SU-DHL-6 (cell line): ENCODE data around the gene NRL.

Experiments
- H2AFZ ChIP-seq: fragments of 200-600 bp; sonication (generic); 2 replicates; pipeline ENCODE4 v1.6.1; 2014; ENCODE audit warnings: low read depth, mild to moderate bottlenecking, moderate library complexity, mixed read lengths, antibody characterized with exemption, low read length; ENCODE audit not compliant: severe bottlenecking
- H3F3A ChIP-seq: fragments of 200-600 bp; shearing (Covaris generic); 2 replicates; pipeline ENCODE4 v1.6.0; 2016; ENCODE audit warnings: antibody characterized with exemption, mild to moderate bottlenecking; ENCODE audit not compliant: insufficient read depth
- H3K27ac ChIP-seq: fragments of 200-600 bp; sonication (generic); 2 replicates; pipeline ENCODE4 v1.5.1; 2016; ENCODE audit warnings: low read depth, mild to moderate bottlenecking, low read length, moderate library complexity, mixed read lengths
- H3K27me3 ChIP-seq: fragments of 200-600 bp; sonication (generic), shearing (Covaris generic); 2 replicates; pipeline ENCODE4 v1.6.0; 2014; ENCODE audit warnings: mild to moderate bottlenecking, low read length
- H3K36me3 ChIP-seq: fragments of 200-600 bp; sonication (generic); 2 replicates; pipeline ENCODE4 v1.6.1; 2014; ENCODE audit warnings: mild to moderate bottlenecking, low read length, mixed read lengths
- H3K4me2 ChIP-seq: fragments of 300-600, 200-600 bp; shearing (Covaris generic), sonication (generic); 2 replicates; pipeline ENCODE4 v1.6.0; 2014; ENCODE audit warnings: low read length, low read depth, mild to moderate bottlenecking; ENCODE audit not compliant: poor library complexity, severe bottlenecking
- H3K4me3 ChIP-seq: fragments of 200-600 bp; sonication (generic); 2 replicates; pipeline ENCODE4 v1.5.1; 2014; ENCODE audit warnings: antibody characterized with exemption, low read length, mild to moderate bottlenecking, mixed read lengths; ENCODE audit not compliant: insufficient read depth, poor library complexity, severe bottlenecking
- H3K79me2 ChIP-seq: fragments of 200-600 bp; sonication (generic); 2 replicates; pipeline ENCODE4 v1.6.1; 2014; ENCODE audit warnings: mild to moderate bottlenecking, low read length, moderate library complexity; ENCODE audit not compliant: insufficient read depth
- H3K9ac ChIP-seq: fragments of 200-600 bp; sonication (generic); 2 replicates; pipeline ENCODE4 v1.7.0; 2014; ENCODE audit warnings: mild to moderate bottlenecking, low read length
- H3K9me2 ChIP-seq: fragments of 200-600 bp; sonication (generic); replicated peaks from 2 replicates; pipeline ENCODE4 v1.6.1; 2014; ENCODE audit warnings: low read length; ENCODE audit not compliant: insufficient read depth
- H3K9me3 ChIP-seq: fragments of 200-600 bp; sonication (generic); 2 replicates; pipeline ENCODE4 v1.6.1; 2014; ENCODE audit warnings: low read length, mixed read lengths; ENCODE audit not compliant: insufficient read depth
- H4K20me1 ChIP-seq: fragments of 200-600 bp; sonication (generic); 2 replicates; pipeline ENCODE4 v1.6.1; 2014; ENCODE audit warnings: low read depth, mild to moderate bottlenecking, antibody characterized with exemption, low read length, moderate library complexity, mixed read lengths
- EZH2phosphoT487 ChIP-seq: fragments of 200-600 bp; sonication (generic), shearing (Covaris generic); conservative IDR thresholded peaks from 2 replicates; pipeline ENCODE4 v1.6.1; 2018; ENCODE audit warnings: mild to moderate bottlenecking, antibody characterized with exemption, low read length, moderate library complexity, mixed read lengths
- TF ChIP-seq, protein P1 (sequence below): fragments of 200-600 bp; sonication (generic); IDR thresholded peaks from one replicate; pipeline ENCODE4 v1.5.1; 2017; ENCODE audit warnings: antibody characterized with exemption, mild to moderate bottlenecking, low read length, moderate library complexity; ENCODE audit not compliant: insufficient read depth, poor library complexity, severe bottlenecking

NRL gene

DNA sequence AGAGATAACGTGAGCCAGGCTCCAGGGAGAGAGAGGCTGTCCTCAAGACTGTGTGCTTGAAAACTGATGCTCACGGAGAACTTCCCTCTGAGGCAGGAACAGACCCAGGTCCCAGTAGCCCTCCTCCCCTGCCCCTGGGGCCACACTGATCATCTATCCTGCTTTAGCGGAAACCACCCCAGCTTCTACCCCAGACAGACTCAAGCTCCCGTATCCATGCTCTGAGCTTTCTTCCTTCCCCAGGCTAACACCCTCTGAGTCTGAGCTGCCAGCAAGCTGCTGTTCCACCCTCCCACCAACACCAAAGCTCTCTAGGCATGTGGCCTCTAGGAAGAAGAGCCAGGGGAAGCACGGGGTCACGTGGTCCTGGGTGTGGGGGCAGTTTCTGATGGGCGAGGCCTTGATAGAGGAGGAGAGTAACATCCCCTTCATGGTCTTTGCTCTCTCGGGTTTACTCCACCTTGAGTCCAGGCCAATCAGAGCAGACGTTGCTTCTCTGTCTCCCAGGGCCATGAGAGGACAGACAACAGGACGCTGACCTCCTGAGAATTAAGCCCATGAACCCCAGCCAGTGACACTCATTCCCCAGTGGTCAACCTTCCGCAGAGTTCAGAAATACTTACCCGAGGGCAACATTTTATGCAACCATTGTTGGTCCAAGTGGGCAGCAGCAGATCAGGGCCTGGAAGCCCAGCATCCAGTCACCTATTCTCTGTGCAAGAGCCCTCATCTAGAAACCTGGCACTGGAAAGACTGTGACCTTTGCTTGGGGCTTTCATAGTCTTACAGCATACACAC is 19.3 kb downstream of the NRL start:
- H3K9me2 ChIP-seq, result no peaks in the 10 kb centered on the region
- no peaks in the 10 kb centered on the region for H3K36me3 ChIP-seq
- peaks cover 19% of the 10 kb centered on the region for H3F3A ChIP-seq
- peak overlapping the region; percentile 84 for H3K27ac ChIP-seq
- peaks cover 8% of the 10 kb centered on the region; the same call in 1 of the 2 replicates for H3K79me2 ChIP-seq
- no peaks in the 10 kb centered on the region for H4K20me1 ChIP-seq
- peak overlapping the region; percentile 96 for H3K9ac ChIP-seq
- H2AFZ ChIP-seq, result no peak overlapping the region
- H3K4me2 ChIP-seq, result peak overlapping the region; percentile 87
- H3K27me3 ChIP-seq, result no peaks in the 10 kb centered on the region
- H3K9me3 ChIP-seq, result no peaks in the 10 kb centered on the region
- TF ChIP-seq EZH2phosphoT487, result no peak
- TF ChIP-seq, protein P1, sequence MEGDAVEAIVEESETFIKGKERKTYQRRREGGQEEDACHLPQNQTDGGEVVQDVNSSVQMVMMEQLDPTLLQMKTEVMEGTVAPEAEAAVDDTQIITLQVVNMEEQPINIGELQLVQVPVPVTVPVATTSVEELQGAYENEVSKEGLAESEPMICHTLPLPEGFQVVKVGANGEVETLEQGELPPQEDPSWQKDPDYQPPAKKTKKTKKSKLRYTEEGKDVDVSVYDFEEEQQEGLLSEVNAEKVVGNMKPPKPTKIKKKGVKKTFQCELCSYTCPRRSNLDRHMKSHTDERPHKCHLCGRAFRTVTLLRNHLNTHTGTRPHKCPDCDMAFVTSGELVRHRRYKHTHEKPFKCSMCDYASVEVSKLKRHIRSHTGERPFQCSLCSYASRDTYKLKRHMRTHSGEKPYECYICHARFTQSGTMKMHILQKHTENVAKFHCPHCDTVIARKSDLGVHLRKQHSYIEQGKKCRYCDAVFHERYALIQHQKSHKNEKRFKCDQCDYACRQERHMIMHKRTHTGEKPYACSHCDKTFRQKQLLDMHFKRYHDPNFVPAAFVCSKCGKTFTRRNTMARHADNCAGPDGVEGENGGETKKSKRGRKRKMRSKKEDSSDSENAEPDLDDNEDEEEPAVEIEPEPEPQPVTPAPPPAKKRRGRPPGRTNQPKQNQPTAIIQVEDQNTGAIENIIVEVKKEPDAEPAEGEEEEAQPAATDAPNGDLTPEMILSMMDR, result no peak
- peak overlapping the region; percentile 92 for H3K4me3 ChIP-seq

- Histone ChIP-seq H3F3A (peaks cover 19% of the 10 kb centered on the region), H3K4me2 (peak overlapping the region; percentile 87), H3K79me2 (peaks cover 8% of the 10 kb centered on the region; the same call in 1 of the 2 replicates), H3K27ac (peak overlapping the region; percentile 84), H3K36me3 (no peaks in the 10 kb centered on the region), H3K9me3 (no peaks in the 10 kb centered on the region), H3K9ac (peak overlapping the region; percentile 96), H4K20me1 (no peaks in the 10 kb centered on the region), H3K4me3 (peak overlapping the region; percentile 92), H3K9me2 (no peaks in the 10 kb centered on the region), H3K27me3 (no peaks in the 10 kb centered on the region), H2AFZ (peak overlapping the region; percentile 43)
- TF ChIP-seq, protein P1, result no peak
- no peak for TF ChIP-seq EZH2phosphoT487
Observed at GRCh38 chr14:24094841-24095270, 19.9 kb downstream of the NRL start.

DNA sequence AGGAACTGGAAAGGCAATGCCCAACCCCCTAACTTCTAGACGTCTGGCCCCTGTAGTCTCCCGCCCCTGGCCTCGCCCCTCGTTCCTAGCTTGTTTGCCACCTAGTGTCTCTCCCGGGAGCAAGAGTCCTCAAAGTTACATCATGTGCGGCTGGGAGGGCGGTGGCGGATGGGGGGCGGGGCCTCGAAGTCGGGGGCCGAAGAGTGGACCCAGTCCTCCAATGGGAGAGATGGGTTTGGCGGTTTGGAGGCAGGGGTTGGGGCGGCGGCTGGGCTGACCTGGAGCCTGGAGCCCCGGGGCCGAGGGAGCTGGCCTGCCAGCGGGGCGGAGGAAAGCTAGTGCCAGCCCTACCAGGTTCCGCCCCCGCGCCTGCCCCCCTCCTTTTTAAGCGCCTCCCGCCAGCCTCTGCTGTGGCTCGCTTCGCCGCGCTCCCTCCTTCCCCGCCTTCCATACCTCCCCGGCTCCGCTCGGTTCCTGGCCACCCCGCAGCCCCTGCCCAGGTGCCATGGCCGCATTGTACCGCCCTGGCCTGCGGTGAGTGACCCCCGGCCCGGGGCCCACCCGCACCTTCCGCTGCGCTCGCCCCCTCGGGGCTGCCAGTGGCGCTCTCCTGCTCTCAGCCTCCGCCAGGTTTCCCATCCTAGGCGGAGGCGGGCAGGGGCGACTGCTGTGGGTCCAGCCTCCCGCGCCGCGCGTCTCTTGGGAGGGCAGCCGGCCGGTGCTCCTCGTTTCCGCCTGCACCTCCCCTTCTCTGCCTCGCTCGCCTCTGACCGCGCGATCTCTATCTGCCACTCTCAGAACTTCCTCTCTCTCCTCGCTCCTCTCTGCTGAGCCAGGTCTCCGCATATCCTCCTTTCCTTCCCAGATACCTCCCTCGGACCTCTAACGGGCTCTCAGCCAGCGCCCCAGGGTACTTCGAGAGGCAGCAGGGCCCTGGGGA is 20.6 kb downstream of the NRL start, which contains the start of gene PCK2:
Gene PCK2, plus strand, starts transcription at position 411 of the 940 bp plus-strand sequence. Its CDS starts 95 bp downstream, at position 506.
- Histone ChIP-seq H3K4me3 (peak within 1 kb of the TSS; percentile 92), H3K79me2 (peaks cover 8% of the 10 kb centered on the region; the same call in 1 of the 2 replicates), H3K9me3 (no peaks in the 10 kb centered on the region), H3K36me3 (no peaks in the 10 kb centered on the region), H3K4me2 (peak within 1 kb of the TSS; percentile 87), H3K9me2 (no peaks in the 10 kb centered on the region), H4K20me1 (no peaks in the 10 kb centered on the region), H3F3A (peaks cover 19% of the 10 kb centered on the region), H3K9ac (peak within 1 kb of the TSS; percentile 96), H3K27ac (peak within 1 kb of the TSS; percentile 84), H3K27me3 (no peaks in the 10 kb centered on the region), H2AFZ (peak within 1 kb of the TSS; percentile 43)
- TF ChIP-seq, protein P1, result no peak
- TF ChIP-seq EZH2phosphoT487, result no peak
